ENCODE measurements around the gene SP110.
A peak's percentile ranks its signal among the peaks of the same experiment; 100 is the strongest.
"Not testable (repeated sequence)": the region's sequence is repeated elsewhere in the genome, so short reads cannot be mapped to it uniquely, and the experiment has no call there.

SP110 gene

GRCh38 chr2:230129343-230129742 is 90.4 kb downstream of the SP110 start:
- DNase-seq, result no peak

GRCh38 chr2:230128623-230129342 is 91.0 kb downstream of the SP110 start:
- DNase-seq, result peak in 3 of 58 donors; percentile 2 to 32 (median 11)

GRCh38 chr2:230127195-230127594 is 92.6 kb downstream of the SP110 start:
- no peak for DNase-seq

GRCh38 chr2:230124757-230125431 is 94.9 kb downstream of the SP110 start:
- peak in 24 of 58 donors; percentile 4 to 39 (median 18) for DNase-seq

- peak in 2 of 58 donors; percentile 4 to 5 for DNase-seq
Measured at GRCh38 chr2:230124235-230124634, 95.5 kb downstream of the SP110 start.

- not testable (repeated sequence) for DNase-seq
Measured at GRCh38 chr2:230120376-230120775, 99.4 kb downstream of the SP110 start.

GRCh38 chr2:230119827-230120226 is 100.0 kb downstream of the SP110 start:
- not testable (repeated sequence) for DNase-seq
